IPS DF 4.7 (cell line): Measurements from ENCODE around the gene KMT2C.

Source experiments
- DNase-seq: peaks from one replicate; pipeline ENCODE4 v3.0.0-alpha.2; 2013; ENCODE audit warnings: low spot score; ENCODE audit errors: extremely low read depth

The KMT2C gene

DNA sequence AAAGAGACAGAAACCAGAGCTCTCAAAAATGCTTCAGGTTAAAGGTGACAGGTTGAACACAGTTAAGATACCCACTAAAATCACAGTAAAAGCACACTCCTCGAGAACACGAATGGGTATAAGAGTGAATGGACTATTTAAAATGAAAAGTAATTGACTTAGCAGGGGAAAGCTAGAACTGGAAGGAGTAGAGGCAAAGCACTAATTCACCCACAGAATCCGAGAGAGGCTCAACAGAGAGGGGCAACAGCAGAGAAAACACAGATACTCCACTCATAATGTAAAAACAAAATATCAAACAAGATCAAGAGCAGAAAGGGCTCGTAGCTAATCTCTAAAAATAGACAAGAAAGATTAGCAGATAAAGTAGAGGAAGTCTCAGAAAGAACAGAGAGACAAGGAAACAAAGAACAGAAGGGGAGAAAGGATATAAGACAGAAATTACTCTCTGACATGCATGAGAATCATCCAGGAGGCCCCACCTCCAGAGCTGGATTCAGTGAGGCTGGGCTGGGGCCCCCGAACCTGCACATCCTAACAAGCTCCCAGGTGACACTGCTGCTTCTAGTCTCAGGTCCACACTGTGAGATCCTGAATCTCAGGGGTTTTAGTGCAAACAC, 292.7 kb downstream of the KMT2C start:
- no peak for DNase-seq

DNA sequence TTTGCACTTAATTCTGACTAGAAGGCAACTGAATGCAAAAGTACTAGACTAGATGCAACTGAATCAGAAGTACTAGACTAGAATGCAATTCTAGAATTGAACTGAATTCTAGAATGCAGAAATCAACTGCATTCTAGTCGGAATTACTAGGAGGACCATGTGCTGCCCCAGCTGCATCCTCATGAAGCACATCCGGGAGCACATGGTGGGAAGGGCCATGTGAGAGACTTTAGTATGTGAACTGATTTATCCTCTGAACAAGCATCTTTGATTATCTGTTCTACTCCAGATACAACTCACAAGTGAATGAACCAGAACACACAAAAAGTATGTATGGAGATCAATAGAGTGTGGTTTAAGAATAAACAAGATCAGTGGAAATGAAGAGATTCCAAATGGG, 295.2 kb downstream of the KMT2C start:
- DNase-seq = no peak

DNA sequence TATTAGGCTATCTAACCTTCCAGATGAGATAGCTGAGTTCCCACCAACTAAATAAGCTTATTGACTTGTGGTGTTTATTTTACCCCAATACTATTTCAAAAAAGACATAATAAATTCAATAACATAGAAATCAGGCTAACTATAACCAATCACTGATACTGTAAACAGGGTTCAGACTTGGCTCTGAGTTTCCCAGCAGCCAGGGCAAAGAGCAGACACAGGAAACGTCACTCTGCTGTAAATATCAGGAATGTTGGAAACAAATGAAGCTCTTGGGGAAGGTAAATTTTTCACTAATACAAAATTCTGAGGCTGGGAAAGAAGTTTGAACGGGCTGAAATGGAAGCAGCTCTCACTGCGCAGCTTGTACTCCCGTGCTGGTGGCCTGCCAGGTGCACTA, 295.7 kb downstream of the KMT2C start:
- no peak for DNase-seq

DNA sequence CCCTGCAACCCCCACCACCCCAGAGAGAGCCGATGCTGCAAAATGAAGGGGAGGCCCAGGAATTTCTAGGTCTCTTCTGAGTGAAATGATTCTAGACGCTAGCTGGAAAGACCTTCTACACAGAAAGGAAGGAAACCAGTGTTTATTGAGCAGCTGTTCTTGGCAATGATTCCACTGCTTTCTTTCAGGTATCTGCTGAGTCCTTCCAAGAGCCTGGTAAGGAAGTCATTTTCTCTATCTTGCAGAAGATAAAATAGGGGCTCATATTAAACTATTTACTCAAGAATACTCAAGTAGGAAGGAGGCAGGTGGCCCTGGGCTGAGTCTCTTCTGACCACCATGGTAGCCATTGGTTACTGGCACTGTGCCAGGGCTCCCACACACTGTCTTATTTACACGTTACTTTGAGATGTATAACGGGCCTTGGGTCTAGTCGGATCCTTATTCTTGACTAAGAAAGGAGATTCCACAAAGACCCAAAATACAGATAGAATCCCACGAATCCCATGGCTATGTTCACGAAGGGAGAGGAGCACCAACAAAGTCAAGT, 298.3 kb downstream of the KMT2C start:
- DNase-seq = no peak

DNA sequence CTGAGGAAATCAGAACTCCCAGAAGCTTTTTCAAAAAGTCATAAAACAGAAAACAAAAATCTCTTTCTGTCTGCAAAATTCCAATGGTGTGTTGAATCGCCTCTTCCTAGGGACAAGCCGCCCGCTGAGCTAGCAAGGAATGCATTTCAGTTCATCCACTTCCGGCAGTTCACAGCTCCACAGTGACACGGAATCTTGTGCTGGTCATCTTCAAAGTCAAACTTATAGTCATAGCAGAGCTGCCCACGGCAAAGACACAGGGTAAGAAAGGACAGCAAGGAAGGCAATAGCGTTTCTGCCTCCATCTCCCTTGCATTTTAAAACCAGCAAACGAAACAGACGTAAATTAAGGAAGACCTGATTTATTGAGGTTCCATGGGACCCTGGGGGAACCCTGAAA, 299.1 kb downstream of the KMT2C start:
- DNase-seq = no peak

DNA sequence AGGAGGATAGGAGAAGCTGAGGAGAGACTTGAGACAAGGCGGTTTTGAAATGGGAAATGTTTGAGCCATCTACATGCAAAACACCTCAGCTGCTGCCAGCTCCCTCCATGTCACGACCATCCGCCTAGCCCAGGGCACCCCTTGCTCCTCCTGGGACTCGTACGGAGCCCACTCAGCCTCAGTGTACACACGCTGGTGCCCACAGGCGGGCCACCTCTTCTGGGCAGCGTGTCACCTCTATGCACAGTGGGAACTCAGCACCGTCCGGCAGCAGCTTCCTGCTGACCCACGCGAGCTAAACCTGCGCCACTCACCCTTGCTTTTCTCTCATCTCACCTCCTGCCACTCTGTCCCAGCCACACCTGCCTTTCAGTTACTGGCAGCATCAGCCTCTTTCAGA, 302.0 kb downstream of the KMT2C start:
- DNase-seq = no peak

DNA sequence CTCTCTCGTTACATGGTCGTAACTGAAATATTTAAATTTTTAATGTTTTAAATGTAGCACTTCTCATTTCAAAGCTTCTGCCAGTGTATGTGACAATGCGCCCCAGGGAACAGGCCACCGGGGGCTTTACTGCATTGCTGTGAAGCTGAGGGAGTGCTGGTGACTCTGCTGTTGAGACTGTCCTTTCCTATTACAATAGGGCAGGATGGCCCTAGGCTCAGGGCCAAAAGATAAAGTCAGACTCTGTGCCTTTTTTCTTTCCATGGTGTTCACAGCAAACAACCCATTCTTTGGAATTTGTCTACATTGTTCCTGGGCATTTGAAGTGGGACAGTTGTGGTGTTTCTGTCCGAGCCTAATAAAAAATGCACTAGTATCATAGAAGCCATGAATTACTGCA, 303.0 kb downstream of the KMT2C start:
- no peak for DNase-seq

DNA sequence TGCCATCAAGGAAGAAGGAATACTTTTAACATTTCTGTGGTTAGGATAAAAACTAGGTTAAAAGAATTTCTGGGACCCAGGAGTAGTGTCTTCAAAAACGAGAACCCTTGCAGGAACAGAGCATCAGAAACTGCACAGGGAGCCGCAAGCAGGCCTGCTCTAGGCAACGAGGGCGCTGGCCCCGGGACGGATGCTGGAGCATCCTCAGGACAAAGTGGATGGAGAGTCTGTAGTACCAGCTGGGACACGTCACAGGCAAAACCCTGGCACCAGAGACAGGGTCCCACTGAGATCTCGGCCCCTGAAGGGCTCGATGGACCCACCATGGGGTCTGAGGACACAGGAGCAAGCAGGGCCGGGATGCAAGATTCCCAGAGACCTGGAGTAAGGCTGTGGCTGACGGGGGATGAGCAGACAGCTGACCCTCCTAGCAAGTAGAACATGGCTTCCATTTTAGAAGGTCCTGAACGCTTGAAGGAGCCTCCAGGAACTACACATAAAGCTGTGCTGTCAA, 303.8 kb downstream of the KMT2C start:
- no peak for DNase-seq

DNA sequence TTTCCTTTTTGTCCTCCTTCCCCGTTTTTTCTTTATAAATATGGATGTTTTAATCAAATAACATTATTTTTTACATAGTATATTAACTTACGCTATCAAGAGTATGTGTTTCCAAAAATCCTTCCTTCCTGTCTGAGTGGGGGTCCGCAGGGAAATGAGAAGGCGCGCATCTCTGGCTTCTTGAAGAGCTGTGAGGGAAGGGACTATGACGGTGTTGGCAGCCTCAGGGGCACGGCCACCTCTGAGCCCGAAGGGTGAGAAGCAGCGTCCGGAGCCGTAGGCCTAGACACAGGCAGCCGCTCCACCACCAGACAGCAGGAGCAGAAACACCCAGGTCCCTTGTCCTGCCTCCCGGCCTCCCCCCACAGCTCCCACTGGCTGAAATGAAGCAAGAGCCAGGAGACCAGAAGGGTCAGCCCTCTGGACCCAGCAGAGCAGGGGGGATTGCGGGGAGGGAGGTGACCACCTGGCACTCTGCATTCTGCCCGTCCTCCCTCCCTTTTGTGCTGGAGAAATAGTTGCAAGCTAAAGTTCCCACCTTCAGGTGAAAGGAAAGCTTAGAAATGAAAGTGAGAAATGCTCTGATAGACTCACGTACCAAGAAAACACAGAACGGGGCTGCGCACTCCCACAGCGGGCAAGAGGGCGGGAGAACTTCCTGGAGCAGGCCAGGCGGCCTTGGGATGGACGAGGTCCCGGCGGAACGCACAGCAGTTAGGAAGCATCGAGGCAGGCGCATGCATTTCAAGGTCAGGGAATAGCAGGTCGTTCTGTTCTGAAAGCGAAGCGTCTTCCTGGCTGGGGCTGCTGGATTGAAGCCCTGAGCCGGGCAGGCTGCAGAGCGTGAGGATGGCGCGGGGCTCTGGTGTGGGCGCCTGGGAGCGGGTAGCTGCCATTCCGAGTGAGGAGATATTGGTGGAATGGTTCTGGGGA, 304.9 kb downstream of the KMT2C start:
- DNase-seq = no peak

DNA sequence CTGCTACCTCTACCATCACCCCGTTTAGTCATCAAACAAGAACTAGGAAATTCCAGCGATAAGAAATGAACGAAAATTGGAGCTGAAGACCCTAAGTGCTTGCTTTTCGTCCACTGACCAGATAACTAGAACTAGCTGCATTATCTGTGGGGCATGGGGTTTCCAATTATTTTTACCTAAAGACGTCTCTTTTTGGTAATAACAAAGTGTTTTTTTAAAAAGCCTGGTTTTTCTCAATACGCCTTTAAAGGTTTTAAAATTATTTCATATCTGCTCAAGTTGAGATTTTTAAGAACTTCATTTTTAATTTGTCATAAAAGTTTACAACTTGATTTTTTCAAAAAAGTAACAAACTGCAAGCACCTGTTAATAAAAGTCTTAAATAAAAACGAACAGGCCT, 306.1 kb downstream of the KMT2C start:
- DNase-seq = no peak

DNA sequence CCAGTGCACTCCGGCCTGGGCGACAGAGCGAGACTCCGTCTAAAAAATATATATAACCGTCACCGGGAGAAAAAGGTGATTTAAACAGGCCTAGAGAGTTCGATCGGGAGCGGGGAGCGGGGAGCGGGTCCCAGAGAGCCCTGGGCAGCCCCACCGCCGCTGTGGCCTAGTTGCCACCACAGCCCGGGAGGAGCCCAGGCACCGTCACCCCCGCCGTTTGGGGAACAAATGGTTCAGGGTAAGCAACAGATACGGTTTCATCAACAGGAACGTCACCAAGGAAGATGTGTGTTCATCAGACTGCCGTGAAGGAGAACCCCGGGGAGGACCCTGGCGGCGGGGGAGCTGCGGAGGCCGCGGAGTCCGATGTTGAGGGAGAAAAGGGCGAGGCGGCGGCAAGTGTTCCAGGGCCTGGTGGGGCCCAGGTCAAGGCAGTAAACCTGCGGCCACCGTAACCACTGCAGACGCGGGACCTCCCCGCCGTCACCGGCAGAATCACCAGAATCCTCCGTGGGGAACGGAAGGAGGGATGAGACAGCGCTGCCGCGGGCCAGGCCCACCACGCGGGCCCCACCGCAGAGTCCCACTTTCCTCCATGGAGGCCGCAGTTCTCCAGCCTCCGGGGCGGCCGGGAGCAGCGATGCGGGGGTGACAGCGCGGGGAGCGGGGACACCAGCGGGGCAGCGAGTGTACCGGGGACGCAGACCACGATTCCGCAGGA, 306.9 kb downstream of the KMT2C start:
- no peak for DNase-seq

DNA sequence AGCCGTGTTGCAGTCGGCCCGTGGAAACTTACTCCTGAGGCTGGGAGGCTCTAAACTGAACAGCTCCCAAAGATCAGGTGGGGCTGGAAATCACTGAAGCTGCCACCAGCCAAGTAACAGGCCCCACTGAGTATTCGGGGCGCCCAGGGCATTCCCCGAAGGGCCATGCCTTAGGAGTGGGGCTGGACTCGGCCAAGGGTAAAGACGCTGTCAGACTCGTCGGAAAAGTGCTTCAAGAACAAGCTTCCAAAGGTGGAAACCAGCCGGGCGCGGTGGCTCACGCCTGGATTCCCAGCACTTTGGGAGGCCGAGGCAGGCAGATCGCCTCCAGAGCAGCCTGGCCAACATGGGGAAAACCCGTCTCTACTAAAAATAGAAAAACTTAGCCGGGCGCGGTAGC, 307.6 kb downstream of the KMT2C start:
- no peak for DNase-seq

DNA sequence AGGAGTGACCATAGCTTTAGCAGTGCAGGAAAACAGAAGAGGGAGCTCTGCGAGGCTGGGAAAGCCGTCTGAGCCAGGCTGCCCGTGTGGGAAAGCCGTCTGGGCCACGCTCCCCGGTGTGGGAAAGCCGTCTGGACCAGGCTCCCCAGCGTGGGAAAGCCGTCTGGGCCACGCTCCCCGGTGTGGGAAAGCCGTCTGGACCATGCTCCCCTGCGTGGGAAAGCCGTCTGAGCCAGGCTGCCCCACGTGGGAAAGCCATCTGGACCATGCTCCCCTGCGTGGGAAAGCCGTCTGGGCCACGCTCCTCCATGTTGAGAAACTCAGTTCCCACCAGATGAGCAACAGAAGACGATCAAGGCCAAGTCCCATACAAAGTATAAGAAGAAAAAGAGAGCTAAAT, 308.6 kb downstream of the KMT2C start:
- no peak for DNase-seq

DNA sequence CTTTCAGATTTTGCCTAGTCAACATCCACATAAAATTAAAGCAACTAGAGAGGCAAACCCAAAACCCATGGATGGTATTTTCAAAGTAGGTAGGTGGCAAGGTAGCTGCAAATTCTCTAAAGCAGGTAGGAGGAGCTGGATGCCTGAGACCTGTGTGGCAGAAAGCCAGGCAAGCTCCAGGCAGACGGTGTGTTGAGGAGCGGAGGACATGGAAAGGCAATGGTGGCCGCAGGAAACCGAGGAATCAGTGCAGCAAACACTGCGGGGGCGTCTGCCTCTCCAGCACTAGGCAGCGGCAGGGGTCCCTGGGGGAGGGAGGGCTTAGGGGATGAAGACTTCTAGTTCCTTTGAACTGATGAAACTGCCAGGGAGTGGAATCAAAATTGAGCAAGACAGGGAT, 309.1 kb downstream of the KMT2C start:
- DNase-seq = no peak

DNA sequence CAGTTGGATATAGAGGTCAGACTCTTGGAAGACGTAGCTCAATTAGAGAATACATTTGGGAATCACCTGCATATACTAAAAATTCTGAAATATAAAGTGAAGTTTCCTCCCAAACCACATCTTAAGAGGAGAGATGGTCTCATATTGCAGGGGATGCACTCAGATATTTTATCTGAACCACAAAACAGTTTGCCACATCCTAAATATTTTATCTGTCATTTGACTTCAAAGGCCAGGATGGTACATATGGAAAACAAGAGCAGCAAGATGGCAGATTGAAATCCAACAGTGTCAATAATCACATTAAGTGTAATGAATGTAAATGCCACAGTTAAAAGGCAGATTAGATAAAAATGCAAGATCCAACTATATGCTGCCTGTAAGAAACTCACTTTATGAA, 313.3 kb downstream of the KMT2C start:
- no peak for DNase-seq

DNA sequence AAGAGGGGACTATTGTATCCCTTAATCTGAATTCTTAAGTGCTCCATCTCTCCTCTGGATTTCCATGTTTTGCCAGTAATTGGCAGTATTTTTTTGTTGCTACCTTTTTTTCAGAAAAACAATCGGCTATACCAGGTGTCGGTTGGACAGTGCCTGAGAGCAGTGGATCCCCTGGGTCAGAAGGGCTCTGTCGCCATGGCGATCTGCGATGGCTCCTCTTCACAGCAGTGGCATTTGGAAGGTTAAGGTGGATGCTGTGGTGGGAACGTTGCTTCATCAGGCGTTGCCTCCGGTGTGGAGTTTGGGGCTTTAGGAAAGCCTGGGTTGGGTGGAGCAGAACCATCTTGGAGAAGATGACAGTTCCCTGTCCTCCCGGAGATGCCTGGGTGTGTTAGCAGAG, 314.4 kb downstream of the KMT2C start:
- DNase-seq = no peak

DNA sequence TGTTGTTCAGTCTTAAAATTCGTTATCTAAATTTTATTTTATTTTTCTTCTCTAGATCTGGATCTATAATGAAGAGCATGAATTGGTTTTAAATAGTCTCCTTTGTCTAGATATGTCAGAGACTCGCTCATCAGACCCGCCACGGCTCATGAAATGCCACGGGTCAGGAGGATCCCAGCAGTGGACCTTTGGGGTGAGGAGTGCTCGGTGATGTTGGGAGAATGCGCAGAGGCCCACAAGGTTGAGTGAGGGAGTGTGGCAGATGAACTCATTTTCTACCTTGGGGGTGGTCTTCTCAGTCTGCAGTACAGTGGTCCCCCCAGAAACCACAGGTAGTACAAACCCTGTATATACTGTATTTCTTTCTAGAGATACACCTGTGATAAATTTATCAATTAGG, 315.0 kb downstream of the KMT2C start:
- no peak for DNase-seq

DNA sequence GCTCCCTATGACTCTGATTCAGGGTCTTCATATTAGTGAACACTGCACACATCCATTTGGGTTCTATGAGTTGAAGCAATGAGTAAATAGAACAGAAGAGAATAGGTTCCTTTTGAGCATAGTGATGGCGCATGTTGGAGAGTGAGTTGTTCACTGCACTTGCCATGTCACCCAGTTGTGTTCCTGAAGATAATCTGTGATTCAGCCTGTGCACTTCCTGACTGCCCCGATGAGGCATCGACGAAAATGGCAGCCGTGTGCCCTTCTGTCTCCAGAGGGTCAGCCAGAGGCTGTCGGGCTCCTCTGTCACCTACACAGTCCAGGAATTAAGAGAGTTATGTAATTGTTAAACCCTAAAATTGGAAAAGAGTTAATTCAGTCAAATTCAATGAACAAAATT, 315.6 kb downstream of the KMT2C start:
- no peak for DNase-seq

DNA sequence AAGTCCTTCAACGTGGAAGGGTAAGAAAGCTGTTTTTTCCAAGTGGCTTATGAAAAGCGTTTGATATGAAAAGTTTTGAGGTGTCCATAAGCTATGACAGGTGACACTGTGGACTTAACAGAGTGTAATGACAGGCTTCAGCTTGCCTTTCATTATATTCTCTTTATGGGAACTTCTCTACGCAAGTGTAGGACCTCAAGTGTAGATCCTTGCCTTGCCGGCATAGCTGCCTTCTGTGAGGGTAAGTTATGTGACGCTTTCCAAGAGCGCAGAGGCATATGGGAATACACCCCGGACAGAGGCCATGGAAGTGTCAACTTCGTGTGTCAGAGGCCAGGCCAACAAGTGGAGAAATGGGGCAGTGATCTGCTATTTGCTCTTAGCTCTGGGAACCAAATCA, 318.4 kb downstream of the KMT2C start:
- DNase-seq = no peak

DNA sequence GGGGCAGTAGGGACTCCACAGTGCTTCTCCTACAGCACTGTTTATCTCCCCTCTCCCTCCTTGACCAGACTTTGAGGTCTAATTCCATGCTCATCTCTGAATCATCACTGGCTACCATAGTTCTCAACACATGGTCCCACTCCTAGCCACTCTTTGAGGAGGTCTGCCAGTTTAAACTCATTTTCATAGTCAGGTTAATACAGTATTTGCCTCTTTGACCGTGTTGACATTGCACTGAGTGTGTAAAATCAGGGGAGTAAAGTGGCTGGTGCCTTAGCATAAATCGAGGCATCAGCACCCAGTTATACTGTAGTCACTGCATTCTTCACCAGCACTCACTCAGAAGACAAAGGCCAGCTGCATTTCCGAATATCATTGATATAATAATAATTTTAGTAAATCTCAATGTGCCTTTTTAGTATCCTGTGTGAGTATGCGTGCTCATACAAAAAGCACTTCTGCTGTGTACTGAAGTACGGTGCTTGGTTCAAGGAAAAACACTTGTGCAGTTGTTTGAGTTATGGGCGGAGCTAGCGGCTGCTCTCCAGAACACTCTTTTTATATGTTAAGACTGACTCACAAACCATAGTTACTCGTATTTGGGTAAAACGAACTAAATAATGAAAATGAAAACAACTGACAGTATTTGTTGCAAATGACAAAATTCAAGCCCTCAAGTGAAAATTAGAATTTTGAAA, 320.6 kb downstream of the KMT2C start:
- DNase-seq = no peak

DNA sequence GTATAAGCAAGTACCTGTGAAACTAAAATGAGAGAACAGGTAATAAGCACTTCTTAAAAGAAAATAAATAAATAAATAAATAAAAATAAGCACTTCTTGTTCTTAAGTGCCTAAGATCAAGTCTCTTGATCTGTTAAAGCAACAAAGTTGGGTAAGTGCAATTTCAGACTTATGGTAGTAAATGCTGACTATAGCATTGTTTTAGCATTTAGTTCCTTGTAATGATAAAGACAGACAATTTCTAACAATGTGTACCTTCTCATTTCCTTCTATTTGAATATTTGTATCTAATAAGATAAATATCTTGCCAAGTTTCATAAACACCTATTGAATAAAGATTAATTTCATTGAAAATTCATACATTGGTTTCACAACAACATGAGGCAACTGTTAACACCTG, 323.0 kb downstream of the KMT2C start:
- no peak for DNase-seq
